Ovary (tissue), 3 donors: Measurements from ENCODE around the gene PDZRN3.

Experiments
- CTCF ChIP-seq, 3 donors: fragments of 450-650 bp in 2 of 3; fragments of 200-600 bp in 1 of 3; IDR thresholded peaks; one replicate each; pipeline versions ENCODE4 v1.5.1 to v1.8.0; 2016 to 2022; ENCODE audit warnings: antibody characterized with exemption in 3 of 3, mild to moderate bottlenecking in 1 of 3
- POLR2A ChIP-seq: fragments of 450-650 bp; IDR thresholded peaks from one replicate; pipeline ENCODE4 v1.6.1; 2017; ENCODE audit warnings: antibody characterized with exemption, mild to moderate bottlenecking, moderate library complexity
- donor health status: DM: no; HTN: no; CAD: no.

GRCh38 chr3:73610493-73610892 lies 14.2 kb downstream of the PDZRN3 start:
- TF ChIP-seq CTCF (IDR thresholded peaks at IDR 0.05) = no peak
- TF ChIP-seq POLR2A = no peak
